Mammary epithelial cell (primary cell): Measurements from ENCODE around the gene FILIP1.

Experiments used
- EZH2 ChIP-seq: IDR thresholded peaks from 2 replicates; pipeline ENCODE4 v1.6.1; 2012; ENCODE audit warnings: low read length, inconsistent platforms, borderline replicate concordance
- TF ChIP-seq, protein P1 (sequence below), 2 donors: IDR thresholded peaks in 1 of 2; conservative IDR thresholded peaks in 1 of 2; 2 replicates each; pipeline ENCODE4 v1.5.1; 2011 to 2012; ENCODE audit warnings: inconsistent platforms in 2 of 2, low read length in 2 of 2, mild to moderate bottlenecking in 2 of 2, control low read depth in 1 of 2, low read depth in 1 of 2; ENCODE audit not compliant: insufficient read depth in 1 of 2; ENCODE audit errors: extremely low read depth in 1 of 2

DNA sequence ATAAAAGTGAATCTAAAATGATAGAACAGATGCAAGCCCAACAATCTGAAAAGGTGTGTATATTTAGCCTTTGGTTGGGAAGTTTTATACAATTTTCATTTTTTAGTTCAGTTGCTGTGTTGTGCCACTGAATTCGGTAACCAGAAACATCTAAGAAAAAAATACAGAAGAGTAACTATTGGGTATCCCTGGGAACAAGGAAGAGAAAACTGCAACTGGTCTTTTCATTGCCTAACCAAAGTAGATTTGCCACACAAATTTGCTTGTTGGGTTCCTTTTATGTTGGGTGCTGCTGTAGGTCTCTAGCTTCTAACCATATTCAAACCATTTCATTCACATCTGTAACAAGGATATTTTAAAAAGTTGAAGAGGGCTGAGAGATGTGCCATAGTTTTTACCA is 206.2 kb downstream of the FILIP1 start:
- TF ChIP-seq, protein P1, sequence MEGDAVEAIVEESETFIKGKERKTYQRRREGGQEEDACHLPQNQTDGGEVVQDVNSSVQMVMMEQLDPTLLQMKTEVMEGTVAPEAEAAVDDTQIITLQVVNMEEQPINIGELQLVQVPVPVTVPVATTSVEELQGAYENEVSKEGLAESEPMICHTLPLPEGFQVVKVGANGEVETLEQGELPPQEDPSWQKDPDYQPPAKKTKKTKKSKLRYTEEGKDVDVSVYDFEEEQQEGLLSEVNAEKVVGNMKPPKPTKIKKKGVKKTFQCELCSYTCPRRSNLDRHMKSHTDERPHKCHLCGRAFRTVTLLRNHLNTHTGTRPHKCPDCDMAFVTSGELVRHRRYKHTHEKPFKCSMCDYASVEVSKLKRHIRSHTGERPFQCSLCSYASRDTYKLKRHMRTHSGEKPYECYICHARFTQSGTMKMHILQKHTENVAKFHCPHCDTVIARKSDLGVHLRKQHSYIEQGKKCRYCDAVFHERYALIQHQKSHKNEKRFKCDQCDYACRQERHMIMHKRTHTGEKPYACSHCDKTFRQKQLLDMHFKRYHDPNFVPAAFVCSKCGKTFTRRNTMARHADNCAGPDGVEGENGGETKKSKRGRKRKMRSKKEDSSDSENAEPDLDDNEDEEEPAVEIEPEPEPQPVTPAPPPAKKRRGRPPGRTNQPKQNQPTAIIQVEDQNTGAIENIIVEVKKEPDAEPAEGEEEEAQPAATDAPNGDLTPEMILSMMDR (conservative IDR thresholded peaks at IDR 0.05 in 1 of 2, IDR thresholded peaks at IDR 0.05 in 1 of 2; ENCODE audit: extremely low read depth in 1 of 2, insufficient read depth in 1 of 2, low read depth in 1 of 2, low read length in 2 of 2) = no peak
- TF ChIP-seq EZH2 = no peak
